GM12878 (cell line): Measurements from ENCODE around the gene CNPY2. TPM values are rescaled to one million over a fixed set of nuclear protein-coding genes. Genes with fewer than 3 reads are reported as not detected.

Source experiments
- CBX5 ChIP-seq: sonication (generic); IDR thresholded peaks from 2 replicates; pipeline ENCODE4 v1.6.1; 2016; ENCODE audit warnings: low read depth, moderate library complexity, mild to moderate bottlenecking, inconsistent platforms
- CHD1 ChIP-seq: IDR thresholded peaks from 2 replicates; pipeline ENCODE4 v1.6.1; 2012; ENCODE audit warnings: low read depth, low read length, improper control_type of control experiment
- EZH2 ChIP-seq: IDR thresholded peaks from 2 replicates; pipeline ENCODE4 v1.6.1; 2012; ENCODE audit warnings: low read depth, mild to moderate bottlenecking, control low read depth, inconsistent platforms, low read length, borderline replicate concordance; ENCODE audit not compliant: control insufficient read depth
- FOS ChIP-seq: IDR thresholded peaks from 3 replicates; pipeline ENCODE4 v1.6.1; 2011; ENCODE audit warnings: borderline replicate concordance; ENCODE audit not compliant: insufficient read length; ENCODE audit errors: extremely low read depth
- GABPA ChIP-seq: IDR thresholded peaks from 2 replicates; pipeline ENCODE4 v1.6.1; 2014; ENCODE audit warnings: antibody characterized with exemption, low read depth, mild to moderate bottlenecking, inconsistent platforms
- HCFC1 ChIP-seq: fragments of 150-350 bp; IDR thresholded peaks from 2 replicates; pipeline ENCODE4 v1.6.1; 2014; ENCODE audit warnings: low read length
- HDGF ChIP-seq: fragments of 450-650 bp; IDR thresholded peaks from 2 replicates; pipeline ENCODE4 v1.6.1; 2016; ENCODE audit warnings: antibody characterized with exemption
- KLF5 ChIP-seq: fragments of 450-650 bp; IDR thresholded peaks from 2 replicates; pipeline ENCODE4 v1.6.1; 2014; ENCODE audit warnings: mild to moderate bottlenecking; ENCODE audit not compliant: partially characterized antibody
- NFYA ChIP-seq: IDR thresholded peaks from 2 replicates; pipeline ENCODE4 v1.6.1; 2011; ENCODE audit warnings: low read depth, mild to moderate bottlenecking, low read length, improper control_type of control experiment, borderline replicate concordance
- NR2C1 ChIP-seq: fragments of 450-650 bp; IDR thresholded peaks from 2 replicates; pipeline ENCODE4 v1.6.1; 2017; ENCODE audit warnings: antibody characterized with exemption, mild to moderate bottlenecking, moderate library complexity
- POLR2AphosphoS2 ChIP-seq: IDR thresholded peaks from 2 replicates; pipeline ENCODE4 v1.6.1; 2011; ENCODE audit warnings: low read depth, mild to moderate bottlenecking, low read length, improper control_type of control experiment, moderate library complexity
- RFX5 ChIP-seq: IDR thresholded peaks from 2 replicates; pipeline ENCODE4 v1.6.1; 2011; ENCODE audit warnings: low read depth, low read length, improper control_type of control experiment
- SMAD1 ChIP-seq: fragments of 450-650 bp; IDR thresholded peaks from 2 replicates; pipeline ENCODE4 v1.6.1; 2018; ENCODE audit warnings: mild to moderate bottlenecking, low read depth; ENCODE audit not compliant: partially characterized antibody
- SMC3 ChIP-seq: IDR thresholded peaks from 2 replicates; pipeline ENCODE4 v1.6.1; 2011; ENCODE audit warnings: low read length, improper control_type of control experiment, borderline replicate concordance
- TCF12 ChIP-seq: IDR thresholded peaks from 2 replicates; pipeline ENCODE4 v1.6.1; 2011; ENCODE audit warnings: low read depth, mild to moderate bottlenecking, low read length
- ZNF384 ChIP-seq: IDR thresholded peaks from 2 replicates; pipeline ENCODE4 v1.6.1; 2012; ENCODE audit warnings: low read depth, mild to moderate bottlenecking, low read length, improper control_type of control experiment, borderline replicate concordance
- polyA plus RNA-seq, 11 experiments: library from polyadenylated mRNA; depleted of rRNA in 4 of 11; unstranded in 6 of 11; stranded (reverse) in 5 of 11; fragments of >200 nt; fragmentation: Nextera tagmentation in 4 of 11; fragmentation: Illumina TruSeq in 1 of 11; extraction: Ambion mirVana in 4 of 11; extraction: Trizol in 1 of 11; gene quantifications; 1 replicate in 1 of 11; 2 replicates in 10 of 11; pipeline versions ENCODE4 v1.2.1 to v1.2.3, GENCODE V29; 2011 to 2016; ENCODE audit warnings: inconsistent platforms in 2 of 11, missing spikeins in 2 of 11, low read depth in 1 of 11
- total RNA-seq, 4 experiments: library from RNA; depleted of rRNA in 3 of 4; stranded (reverse); fragments of >200 nt in 3 of 4; fragmentation: Illumina TruSeq in 1 of 4; extraction: Trizol in 1 of 4; gene quantifications; 2 replicates each; pipeline versions ENCODE4 v1.2.1 to v1.2.3, GENCODE V29; 2013 to 2021
- TF ChIP-seq, protein P1 (sequence below): fragments of 450-650 bp; IDR thresholded peaks from 2 replicates; pipeline ENCODE4 v1.6.1; 2017; ENCODE audit warnings: mild to moderate bottlenecking, moderate library complexity
- TF ChIP-seq, protein P2 (sequence below): IDR thresholded peaks from 2 replicates; pipeline ENCODE4 v1.6.1; 2012; ENCODE audit warnings: low read depth, low read length, improper control_type of control experiment
- TF ChIP-seq, protein P3 (sequence below): fragments of 450-650 bp; IDR thresholded peaks from 2 replicates; pipeline ENCODE4 v1.6.1; 2016; ENCODE audit warnings: mild to moderate bottlenecking, moderate library complexity, borderline replicate concordance

Gene CNPY2
- total and polyA plus RNA-seq, 10 of the 15 experiments (the other 5 are each of a cell fraction or from before 2014, with no cell fraction given) = 25.0 to 276 (median 87.8) TPM

DNA sequence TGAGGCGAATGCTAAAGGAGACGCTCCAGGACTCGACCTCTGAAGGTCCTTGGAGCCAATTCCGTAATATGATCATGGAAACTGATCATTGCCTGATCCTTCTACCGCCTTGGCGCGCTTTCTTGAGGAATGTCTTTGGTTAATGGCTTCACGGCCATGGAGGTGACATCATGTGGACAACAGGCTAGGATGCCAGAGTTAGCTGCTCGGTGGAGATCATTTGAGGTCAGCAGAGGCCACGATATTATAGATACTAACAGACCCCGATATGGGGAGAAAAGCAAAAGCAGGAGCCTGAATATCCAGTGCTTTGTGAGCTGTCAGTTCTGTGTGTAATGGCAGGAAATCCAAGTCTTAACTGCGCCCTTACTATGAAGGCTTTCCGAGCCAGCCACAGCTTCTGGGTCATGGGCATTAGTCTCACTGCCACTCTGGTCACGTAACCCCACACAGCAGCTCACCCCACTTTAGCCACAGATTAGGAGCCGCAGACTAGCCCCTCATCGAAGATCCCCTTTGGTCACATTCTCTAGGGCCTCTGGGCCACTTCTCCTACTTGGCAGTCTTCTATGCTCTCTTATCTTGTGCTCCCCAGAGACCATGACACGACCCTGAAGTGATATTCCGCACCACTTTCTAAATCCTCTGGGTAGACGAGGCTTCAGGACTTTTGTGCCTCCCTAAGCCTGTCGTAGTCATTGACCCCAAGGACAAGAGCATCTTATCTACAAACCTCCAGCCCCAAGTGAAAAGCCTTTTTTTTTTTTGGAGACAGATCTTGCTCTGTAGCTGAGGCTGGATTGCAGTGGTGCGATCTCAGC, 14.9 kb downstream of the CNPY2 start (continued):
- TF ChIP-seq, protein P1, sequence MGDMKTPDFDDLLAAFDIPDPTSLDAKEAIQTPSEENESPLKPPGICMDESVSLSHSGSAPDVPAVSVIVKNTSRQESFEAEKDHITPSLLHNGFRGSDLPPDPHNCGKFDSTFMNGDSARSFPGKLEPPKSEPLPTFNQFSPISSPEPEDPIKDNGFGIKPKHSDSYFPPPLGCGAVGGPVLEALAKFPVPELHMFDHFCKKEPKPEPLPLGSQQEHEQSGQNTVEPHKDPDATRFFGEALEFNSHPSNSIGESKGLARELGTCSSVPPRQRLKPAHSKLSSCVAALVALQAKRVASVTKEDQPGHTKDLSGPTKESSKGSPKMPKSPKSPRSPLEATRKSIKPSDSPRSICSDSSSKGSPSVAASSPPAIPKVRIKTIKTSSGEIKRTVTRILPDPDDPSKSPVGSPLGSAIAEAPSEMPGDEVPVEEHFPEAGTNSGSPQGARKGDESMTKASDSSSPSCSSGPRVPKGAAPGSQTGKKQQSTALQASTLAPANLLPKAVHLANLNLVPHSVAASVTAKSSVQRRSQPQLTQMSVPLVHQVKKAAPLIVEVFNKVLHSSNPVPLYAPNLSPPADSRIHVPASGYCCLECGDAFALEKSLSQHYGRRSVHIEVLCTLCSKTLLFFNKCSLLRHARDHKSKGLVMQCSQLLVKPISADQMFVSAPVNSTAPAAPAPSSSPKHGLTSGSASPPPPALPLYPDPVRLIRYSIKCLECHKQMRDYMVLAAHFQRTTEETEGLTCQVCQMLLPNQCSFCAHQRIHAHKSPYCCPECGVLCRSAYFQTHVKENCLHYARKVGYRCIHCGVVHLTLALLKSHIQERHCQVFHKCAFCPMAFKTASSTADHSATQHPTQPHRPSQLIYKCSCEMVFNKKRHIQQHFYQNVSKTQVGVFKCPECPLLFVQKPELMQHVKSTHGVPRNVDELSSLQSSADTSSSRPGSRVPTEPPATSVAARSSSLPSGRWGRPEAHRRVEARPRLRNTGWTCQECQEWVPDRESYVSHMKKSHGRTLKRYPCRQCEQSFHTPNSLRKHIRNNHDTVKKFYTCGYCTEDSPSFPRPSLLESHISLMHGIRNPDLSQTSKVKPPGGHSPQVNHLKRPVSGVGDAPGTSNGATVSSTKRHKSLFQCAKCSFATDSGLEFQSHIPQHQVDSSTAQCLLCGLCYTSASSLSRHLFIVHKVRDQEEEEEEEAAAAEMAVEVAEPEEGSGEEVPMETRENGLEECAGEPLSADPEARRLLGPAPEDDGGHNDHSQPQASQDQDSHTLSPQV = no peak
- TF ChIP-seq HCFC1 = no peak
- no peak for TF ChIP-seq SMAD1
- TF ChIP-seq HDGF = no peak
- no peak for TF ChIP-seq NFYA
- TF ChIP-seq NR2C1 = peak; percentile 84
- TF ChIP-seq POLR2AphosphoS2 = no peak
- TF ChIP-seq, protein P2, sequence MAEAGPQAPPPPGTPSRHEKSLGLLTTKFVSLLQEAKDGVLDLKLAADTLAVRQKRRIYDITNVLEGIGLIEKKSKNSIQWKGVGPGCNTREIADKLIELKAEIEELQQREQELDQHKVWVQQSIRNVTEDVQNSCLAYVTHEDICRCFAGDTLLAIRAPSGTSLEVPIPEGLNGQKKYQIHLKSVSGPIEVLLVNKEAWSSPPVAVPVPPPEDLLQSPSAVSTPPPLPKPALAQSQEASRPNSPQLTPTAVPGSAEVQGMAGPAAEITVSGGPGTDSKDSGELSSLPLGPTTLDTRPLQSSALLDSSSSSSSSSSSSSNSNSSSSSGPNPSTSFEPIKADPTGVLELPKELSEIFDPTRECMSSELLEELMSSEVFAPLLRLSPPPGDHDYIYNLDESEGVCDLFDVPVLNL = no peak
- no peak for TF ChIP-seq SMC3
- no peak for TF ChIP-seq CBX5
- TF ChIP-seq CHD1 = no peak
- TF ChIP-seq RFX5 = no peak
- TF ChIP-seq, protein P3, sequence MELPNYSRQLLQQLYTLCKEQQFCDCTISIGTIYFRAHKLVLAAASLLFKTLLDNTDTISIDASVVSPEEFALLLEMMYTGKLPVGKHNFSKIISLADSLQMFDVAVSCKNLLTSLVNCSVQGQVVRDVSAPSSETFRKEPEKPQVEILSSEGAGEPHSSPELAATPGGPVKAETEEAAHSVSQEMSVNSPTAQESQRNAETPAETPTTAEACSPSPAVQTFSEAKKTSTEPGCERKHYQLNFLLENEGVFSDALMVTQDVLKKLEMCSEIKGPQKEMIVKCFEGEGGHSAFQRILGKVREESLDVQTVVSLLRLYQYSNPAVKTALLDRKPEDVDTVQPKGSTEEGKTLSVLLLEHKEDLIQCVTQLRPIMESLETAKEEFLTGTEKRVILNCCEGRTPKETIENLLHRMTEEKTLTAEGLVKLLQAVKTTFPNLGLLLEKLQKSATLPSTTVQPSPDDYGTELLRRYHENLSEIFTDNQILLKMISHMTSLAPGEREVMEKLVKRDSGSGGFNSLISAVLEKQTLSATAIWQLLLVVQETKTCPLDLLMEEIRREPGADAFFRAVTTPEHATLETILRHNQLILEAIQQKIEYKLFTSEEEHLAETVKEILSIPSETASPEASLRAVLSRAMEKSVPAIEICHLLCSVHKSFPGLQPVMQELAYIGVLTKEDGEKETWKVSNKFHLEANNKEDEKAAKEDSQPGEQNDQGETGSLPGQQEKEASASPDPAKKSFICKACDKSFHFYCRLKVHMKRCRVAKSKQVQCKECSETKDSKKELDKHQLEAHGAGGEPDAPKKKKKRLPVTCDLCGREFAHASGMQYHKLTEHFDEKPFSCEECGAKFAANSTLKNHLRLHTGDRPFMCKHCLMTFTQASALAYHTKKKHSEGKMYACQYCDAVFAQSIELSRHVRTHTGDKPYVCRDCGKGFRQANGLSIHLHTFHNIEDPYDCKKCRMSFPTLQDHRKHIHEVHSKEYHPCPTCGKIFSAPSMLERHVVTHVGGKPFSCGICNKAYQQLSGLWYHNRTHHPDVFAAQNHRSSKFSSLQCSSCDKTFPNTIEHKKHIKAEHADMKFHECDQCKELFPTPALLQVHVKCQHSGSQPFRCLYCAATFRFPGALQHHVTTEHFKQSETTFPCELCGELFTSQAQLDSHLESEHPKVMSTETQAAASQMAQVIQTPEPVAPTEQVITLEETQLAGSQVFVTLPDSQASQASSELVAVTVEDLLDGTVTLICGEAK = peak; percentile 74; the same call in 1 of the 2 replicates
- TF ChIP-seq ZNF384 = no peak
- TF ChIP-seq EZH2 = no peak
- TF ChIP-seq GABPA = no peak
- no peak for TF ChIP-seq FOS
- no peak for TF ChIP-seq TCF12
- no peak for TF ChIP-seq KLF5
